HepG2 (cell line): ENCODE measurements around the gene NAB2.

Experiments used
- JUNB ChIP-seq: sonication (generic); formaldehyde crosslinking; IDR thresholded peaks from 2 replicates; pipeline ENCODE4 v1.8.0; 2022; ENCODE audit warnings: missing genetic modification reagents, mild to moderate bottlenecking, borderline replicate concordance
- TF ChIP-seq, protein P1 (sequence below): sonication (generic); formaldehyde crosslinking; IDR thresholded peaks from 2 replicates; pipeline ENCODE4 v1.4.0; 2020; ENCODE audit warnings: missing genetic modification reagents
- TF ChIP-seq, protein P2 (sequence below): IDR thresholded peaks from 2 replicates; pipeline ENCODE4 v1.6.1; 2012; ENCODE audit warnings: inconsistent platforms

GRCh38 chr12:57142121-57142520 is 53.2 kb downstream of the NAB2 start:
- TF ChIP-seq, protein P1, sequence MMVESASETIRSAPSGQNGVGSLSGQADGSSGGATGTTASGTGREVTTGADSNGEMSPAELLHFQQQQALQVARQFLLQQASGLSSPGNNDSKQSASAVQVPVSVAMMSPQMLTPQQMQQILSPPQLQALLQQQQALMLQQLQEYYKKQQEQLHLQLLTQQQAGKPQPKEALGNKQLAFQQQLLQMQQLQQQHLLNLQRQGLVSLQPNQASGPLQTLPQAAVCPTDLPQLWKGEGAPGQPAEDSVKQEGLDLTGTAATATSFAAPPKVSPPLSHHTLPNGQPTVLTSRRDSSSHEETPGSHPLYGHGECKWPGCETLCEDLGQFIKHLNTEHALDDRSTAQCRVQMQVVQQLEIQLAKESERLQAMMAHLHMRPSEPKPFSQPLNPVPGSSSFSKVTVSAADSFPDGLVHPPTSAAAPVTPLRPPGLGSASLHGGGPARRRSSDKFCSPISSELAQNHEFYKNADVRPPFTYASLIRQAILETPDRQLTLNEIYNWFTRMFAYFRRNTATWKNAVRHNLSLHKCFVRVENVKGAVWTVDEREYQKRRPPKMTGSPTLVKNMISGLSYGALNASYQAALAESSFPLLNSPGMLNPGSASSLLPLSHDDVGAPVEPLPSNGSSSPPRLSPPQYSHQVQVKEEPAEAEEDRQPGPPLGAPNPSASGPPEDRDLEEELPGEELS (CRISPR knock-in tag): no peak
- TF ChIP-seq JUNB: no peak
- TF ChIP-seq, protein P2, sequence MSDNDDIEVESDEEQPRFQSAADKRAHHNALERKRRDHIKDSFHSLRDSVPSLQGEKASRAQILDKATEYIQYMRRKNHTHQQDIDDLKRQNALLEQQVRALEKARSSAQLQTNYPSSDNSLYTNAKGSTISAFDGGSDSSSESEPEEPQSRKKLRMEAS: no peak
